Neuron (in vitro differentiated cells): Measurements from ENCODE around the gene NECAP2.
A peak's percentile ranks its signal among the peaks of the same experiment; 100 is the strongest.
"Not testable (repeated sequence)": the region's sequence is repeated elsewhere in the genome, so short reads cannot be mapped to it uniquely, and the experiment has no call there.

Experiments
- H2AFZ ChIP-seq: one replicate; pipeline ENCODE4 v1.6.1; 2013; ENCODE audit warnings: low read depth, mild to moderate bottlenecking, inconsistent platforms, low read length, moderate library complexity
- H3K27me3 ChIP-seq: one replicate; pipeline ENCODE4 v1.6.1; 2013; ENCODE audit warnings: low read length; ENCODE audit not compliant: insufficient read depth
- H3K36me3 ChIP-seq: one replicate; pipeline ENCODE4 v1.6.1; 2013; ENCODE audit warnings: low read length; ENCODE audit not compliant: insufficient read depth
- H3K4me1 ChIP-seq: one replicate; pipeline ENCODE4 v1.6.1; 2013; ENCODE audit warnings: low read length; ENCODE audit not compliant: insufficient read depth
- H3K4me3 ChIP-seq: 2 replicates; pipeline ENCODE4 v1.5.1; 2013; ENCODE audit warnings: mild to moderate bottlenecking, low read length, moderate library complexity
- H3K9me3 ChIP-seq: one replicate; pipeline ENCODE4 v1.6.1; 2013; ENCODE audit warnings: low read length

Gene NECAP2

GRCh38 chr1:16500466-16500865 is 59.9 kb downstream of the NECAP2 start:
- H3K4me1 ChIP-seq, H3K4me3 ChIP-seq, H2AFZ ChIP-seq, H3K27me3 ChIP-seq, H3K36me3 ChIP-seq, H3K9me3 ChIP-seq: not testable (repeated sequence)

GRCh38 chr1:16500975-16501374 is 60.5 kb downstream of the NECAP2 start:
- not testable (repeated sequence) for H2AFZ ChIP-seq, H3K4me1 ChIP-seq, H3K9me3 ChIP-seq, H3K36me3 ChIP-seq, H3K4me3 ChIP-seq, H3K27me3 ChIP-seq

- H3K4me1 ChIP-seq, H3K4me3 ChIP-seq, H2AFZ ChIP-seq, H3K9me3 ChIP-seq, H3K36me3 ChIP-seq, H3K27me3 ChIP-seq: not testable (repeated sequence)
These were observed 60.9 kb downstream of the NECAP2 start for GRCh38 chr1:16501446-16501845.

GRCh38 chr1:16503494-16503893 is 63.0 kb downstream of the NECAP2 start:
- peaks cover 9% of the 10 kb centered on the region for H3K4me1 ChIP-seq
- peaks cover 9% of the 10 kb centered on the region for H3K9me3 ChIP-seq
- no peaks in the 10 kb centered on the region for H3K27me3 ChIP-seq
- H3K4me3 ChIP-seq, result no peak overlapping the region
- no peaks in the 10 kb centered on the region for H3K36me3 ChIP-seq
- no peak overlapping the region for H2AFZ ChIP-seq

GRCh38 chr1:16505870-16506269 is 65.3 kb downstream of the NECAP2 start:
- not testable (repeated sequence) for H2AFZ ChIP-seq, H3K4me3 ChIP-seq, H3K36me3 ChIP-seq, H3K27me3 ChIP-seq, H3K9me3 ChIP-seq, H3K4me1 ChIP-seq

- not testable (repeated sequence) for H3K27me3 ChIP-seq, H2AFZ ChIP-seq, H3K36me3 ChIP-seq, H3K4me1 ChIP-seq, H3K9me3 ChIP-seq
- peak overlapping the region; percentile 7 for H3K4me3 ChIP-seq
These were observed 66.0 kb downstream of the NECAP2 start for GRCh38 chr1:16506364-16507136.

GRCh38 chr1:16508861-16509445 is 68.4 kb downstream of the NECAP2 start:
- not testable (repeated sequence) for H3K9me3 ChIP-seq, H3K4me3 ChIP-seq, H2AFZ ChIP-seq, H3K27me3 ChIP-seq, H3K36me3 ChIP-seq
- peaks cover 12% of the 10 kb centered on the region for H3K4me1 ChIP-seq
